ENCODE measurements around the gene LARGE2.

- TF ChIP-seq EZH2 (IDR thresholded peaks at IDR 0.05; ENCODE audit: low read length, unreplicated experiment) = no peak
- TF ChIP-seq CTCF (conservative IDR thresholded peaks at IDR 0.05; ENCODE audit: low read depth, low read length) = no peak
These were observed 11.8 kb upstream of the LARGE2 start for GRCh38 chr11:45910623-45911022.
